Astrocyte of the spinal cord (primary cell): ENCODE results near the gene IL1RN.

Experiments
- DNase-seq: peaks from one replicate; pipeline ENCODE4 v3.0.0; 2011; ENCODE audit warnings: low read depth, low spot score
- H3K4me3 ChIP-seq: 2 replicates; pipeline ENCODE4 v1.5.1; 2011; ENCODE audit warnings: low read depth, mild to moderate bottlenecking, low read length, moderate library complexity
- in situ Hi-C: cut with HindIII; loops from 2 replicates; pipeline ENCODE4 v1.10.0; 2017; ENCODE audit warnings: low sequenced_read_pairs
- TF ChIP-seq, protein P1 (sequence below): IDR thresholded peaks from 2 replicates; pipeline ENCODE4 v1.5.1; 2012; ENCODE audit warnings: low read depth, mild to moderate bottlenecking, low read length, inconsistent platforms

The IL1RN gene

DNA sequence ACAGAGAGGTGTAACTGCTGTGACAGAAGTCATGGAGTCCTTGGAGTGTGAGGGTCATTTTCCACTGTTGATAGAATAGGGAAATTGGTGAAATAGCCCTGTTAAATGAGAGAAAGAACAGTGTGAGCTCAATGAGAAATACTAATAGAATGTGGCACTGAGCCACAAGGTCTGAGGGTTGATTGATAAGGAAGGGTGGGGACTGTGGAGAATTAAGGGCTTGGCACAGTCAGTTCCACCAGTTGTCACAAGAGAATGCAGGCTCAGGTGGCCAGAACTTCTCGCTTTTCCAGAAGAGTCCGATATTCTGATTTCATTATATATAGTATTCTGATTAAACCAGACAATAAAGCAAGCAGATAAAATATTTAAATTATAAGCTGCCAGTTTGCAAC is 9.1 kb upstream of the IL1RN start:
- in situ Hi-C loops: no loop called here
- no peak overlapping the region for H3K4me3 ChIP-seq
- no peak for DNase-seq
- TF ChIP-seq, protein P1, sequence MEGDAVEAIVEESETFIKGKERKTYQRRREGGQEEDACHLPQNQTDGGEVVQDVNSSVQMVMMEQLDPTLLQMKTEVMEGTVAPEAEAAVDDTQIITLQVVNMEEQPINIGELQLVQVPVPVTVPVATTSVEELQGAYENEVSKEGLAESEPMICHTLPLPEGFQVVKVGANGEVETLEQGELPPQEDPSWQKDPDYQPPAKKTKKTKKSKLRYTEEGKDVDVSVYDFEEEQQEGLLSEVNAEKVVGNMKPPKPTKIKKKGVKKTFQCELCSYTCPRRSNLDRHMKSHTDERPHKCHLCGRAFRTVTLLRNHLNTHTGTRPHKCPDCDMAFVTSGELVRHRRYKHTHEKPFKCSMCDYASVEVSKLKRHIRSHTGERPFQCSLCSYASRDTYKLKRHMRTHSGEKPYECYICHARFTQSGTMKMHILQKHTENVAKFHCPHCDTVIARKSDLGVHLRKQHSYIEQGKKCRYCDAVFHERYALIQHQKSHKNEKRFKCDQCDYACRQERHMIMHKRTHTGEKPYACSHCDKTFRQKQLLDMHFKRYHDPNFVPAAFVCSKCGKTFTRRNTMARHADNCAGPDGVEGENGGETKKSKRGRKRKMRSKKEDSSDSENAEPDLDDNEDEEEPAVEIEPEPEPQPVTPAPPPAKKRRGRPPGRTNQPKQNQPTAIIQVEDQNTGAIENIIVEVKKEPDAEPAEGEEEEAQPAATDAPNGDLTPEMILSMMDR: no peak

DNA sequence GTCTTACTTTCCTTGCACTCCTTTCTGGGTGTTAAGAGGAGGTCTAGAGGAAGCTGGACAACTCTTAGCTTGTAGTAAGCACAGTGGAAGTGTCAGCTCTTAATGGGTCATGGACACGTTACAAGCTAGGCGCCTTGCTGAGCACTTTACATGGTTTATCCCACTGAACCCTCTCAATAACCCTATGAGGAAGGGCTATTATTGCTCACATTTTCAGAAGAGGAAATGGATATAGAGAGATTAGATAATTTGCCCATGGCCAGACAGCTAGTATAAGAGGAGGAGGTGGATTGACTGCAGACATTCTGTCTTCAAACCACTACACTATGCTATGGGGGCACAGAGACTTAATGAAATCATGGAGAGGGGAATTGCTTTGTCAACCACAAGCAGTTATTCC is 8.3 kb upstream of the IL1RN start:
- DNase-seq: no peak
- TF ChIP-seq, protein P1: no peak
- in situ Hi-C loops: no loop called here
- H3K4me3 ChIP-seq: no peak overlapping the region

DNA sequence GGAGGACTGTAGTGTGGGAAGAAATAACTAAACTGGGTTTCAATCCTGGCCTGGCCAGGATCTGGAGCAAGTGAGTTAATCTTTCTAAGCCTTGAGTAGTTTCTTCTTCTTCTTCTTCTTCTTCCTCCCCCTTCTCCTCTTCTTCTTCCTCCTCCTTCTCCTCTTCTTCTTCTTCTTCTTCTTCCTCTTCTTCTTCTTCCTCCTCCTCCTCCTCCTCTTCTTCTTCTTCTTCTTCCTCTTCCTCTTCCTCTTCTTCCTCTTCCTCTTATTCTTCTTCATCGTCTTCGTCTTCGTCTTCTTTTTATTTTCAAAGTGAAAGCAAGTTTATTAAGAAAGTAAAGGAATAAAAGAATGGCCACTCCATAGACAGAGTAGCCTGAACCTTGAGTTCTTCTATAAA is 6.5 kb upstream of the IL1RN start:
- TF ChIP-seq, protein P1: no peak
- in situ Hi-C loops: no loop called here
- no peak for DNase-seq
- H3K4me3 ChIP-seq: no peak overlapping the region

DNA sequence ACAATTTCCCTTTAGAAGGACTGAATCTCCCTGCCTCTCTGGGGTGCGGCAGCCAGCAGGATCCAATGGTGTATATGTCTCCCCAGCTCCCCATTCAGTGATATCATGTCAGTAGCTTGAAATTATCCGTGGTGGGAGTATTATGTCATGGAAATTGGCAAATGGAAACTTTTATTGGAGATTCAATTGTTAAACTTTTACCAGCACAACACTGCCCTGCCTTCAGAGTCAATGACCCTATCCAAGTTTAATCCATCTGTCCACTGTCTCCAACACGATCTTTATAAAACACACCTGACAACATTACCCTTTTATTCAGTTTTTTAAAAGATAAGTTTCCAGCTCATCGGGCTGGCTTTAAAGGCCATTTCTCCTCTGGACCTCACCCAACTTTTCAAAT is 5.0 kb upstream of the IL1RN start:
- in situ Hi-C loops: no loop called here
- no peak overlapping the region for H3K4me3 ChIP-seq
- no peak for DNase-seq
- TF ChIP-seq, protein P1: no peak

DNA sequence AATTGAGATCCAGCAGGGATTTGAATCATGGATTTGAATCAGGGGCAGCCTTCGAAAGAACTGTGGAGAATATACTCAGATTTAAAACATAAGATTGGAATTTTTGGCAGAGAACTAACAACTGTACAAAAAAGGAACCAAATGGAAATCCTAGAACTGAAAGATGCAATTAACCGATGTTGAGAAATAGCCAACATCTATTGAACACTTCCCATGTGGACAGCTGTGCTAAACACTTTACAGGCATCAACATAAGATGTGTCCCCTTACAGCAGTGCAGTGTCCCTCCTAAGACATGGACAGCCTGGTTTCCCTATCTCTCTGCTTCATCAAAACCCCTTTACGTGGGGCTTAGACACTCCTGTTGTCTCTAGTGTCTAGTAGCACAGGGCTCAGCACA is 3.7 kb upstream of the IL1RN start:
- TF ChIP-seq, protein P1: no peak
- H3K4me3 ChIP-seq: no peak overlapping the region
- DNase-seq: no peak
- in situ Hi-C loops: no loop called here

DNA sequence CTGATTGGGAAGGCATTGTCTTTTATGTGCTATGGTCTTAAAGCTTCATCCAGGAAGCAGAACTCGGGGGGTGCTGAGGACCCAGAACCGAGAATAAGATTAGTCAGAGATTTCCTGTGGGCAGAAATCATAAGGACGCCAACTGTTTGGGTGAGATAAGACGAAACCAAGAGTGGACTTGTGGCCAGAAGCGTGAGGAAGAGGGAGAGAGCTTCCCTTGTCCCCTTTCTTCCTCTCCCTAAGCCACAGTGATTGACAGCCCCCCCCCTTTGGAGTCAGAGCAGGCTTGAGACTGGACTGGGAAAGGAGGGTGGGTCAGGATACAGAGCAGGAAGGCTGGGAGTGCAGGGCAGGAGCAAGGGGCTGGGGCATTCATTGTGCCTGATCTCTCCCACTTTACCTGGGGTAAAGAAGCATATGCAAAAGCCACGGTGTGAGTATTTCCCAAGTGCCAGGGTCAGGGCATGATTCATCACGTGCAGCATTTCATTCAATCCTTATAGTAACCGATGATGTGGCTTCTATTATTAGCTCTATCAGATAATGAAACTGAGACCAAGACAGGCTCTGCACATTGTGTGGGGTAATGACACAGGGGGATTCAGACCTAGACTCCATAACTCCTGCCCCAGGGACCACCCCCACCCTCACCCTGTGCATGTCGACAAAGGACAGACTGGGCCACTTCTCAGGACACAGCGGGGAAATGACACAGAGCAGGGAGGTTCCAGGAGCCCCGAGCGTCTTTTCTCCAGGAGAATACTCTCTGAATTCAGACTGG is 3.0 kb upstream of the IL1RN start:
- DNase-seq: peak; percentile 10
- in situ Hi-C loops: no loop called here
- TF ChIP-seq, protein P1: no peak
- no peak overlapping the region for H3K4me3 ChIP-seq
